ENCODE measurements around the gene ETV3L.

Gene ETV3L

DNA sequence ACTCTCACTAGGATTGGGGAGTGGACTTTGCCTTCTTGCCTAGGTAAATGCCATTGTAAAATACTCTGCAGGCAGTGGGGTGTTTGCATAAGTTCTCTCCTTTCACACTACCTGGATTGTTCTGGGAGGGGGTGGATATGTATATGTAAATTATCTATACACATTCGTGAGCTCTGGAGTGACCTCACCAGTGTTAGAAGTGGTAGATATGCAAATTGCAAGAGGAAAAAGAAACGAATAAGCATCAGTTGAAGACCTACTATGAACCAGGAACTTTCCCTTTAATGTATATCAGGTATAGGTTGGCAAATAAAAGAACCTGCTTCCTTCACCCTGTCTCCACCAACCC lies 52.6 kb downstream of the ETV3L start:
- DNase-seq: no peak
- peaks cover 4% of the 10 kb centered on the region for H3K9me3 ChIP-seq
- no peaks in the 10 kb centered on the region; the same call in 1 of the 2 replicates for H3K36me3 ChIP-seq
- no peak for TF ChIP-seq CTCF (IDR thresholded peaks at IDR 0.05; ENCODE audit: low read depth, low read length)
- H3K4me3 ChIP-seq (ENCODE audit: low read depth, low read length): no peak overlapping the region
- no peaks in the 10 kb centered on the region for H3K27me3 ChIP-seq
- H3K4me1 ChIP-seq: no peaks in the 10 kb centered on the region; the same call in none of the 2 replicates

- H3K36me3 ChIP-seq: no peaks in the 10 kb centered on the region; the same call in 1 of the 2 replicates
- peak; percentile 96 for DNase-seq
- H3K9me3 ChIP-seq: no peaks in the 10 kb centered on the region; the same call in 1 of the 2 replicates
- peak within 1 kb of the TSS; percentile 92 for H3K4me3 ChIP-seq (ENCODE audit: low read depth, low read length)
- no peak for TF ChIP-seq CTCF (IDR thresholded peaks at IDR 0.05; ENCODE audit: low read depth, low read length)
- H3K4me1 ChIP-seq: no peaks in the 10 kb centered on the region; the same call in none of the 2 replicates
- H3K27me3 ChIP-seq: no peaks in the 10 kb centered on the region
These were observed 54.1 kb downstream of the ETV3L start, which contains the start of gene ARHGEF11 for GRCh38 chr1:157045250-157046218. Gene ARHGEF11, minus strand, starts transcription at chr1:157045742. Its CDS starts 1,412 bp downstream, at chr1:157044330.

DNA sequence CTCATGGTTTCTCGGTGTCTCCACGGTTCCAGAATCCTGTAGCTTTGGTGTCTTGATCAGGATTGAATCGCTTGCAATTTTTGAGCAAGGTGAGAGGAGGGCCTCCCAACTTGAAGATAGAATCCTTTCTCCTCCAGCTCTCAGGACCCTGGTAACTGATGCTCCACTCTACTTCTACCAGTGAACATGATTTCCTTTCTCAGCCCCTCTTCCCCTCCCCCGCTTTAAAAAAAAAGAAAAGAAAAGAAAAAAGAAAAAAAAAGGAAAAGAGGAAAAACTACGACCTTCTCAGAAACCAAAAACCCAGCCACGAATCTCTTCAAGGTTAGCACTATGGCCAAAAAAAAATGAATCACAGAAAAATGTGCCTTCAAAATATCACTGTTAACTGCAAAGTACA lies 55.3 kb downstream of the ETV3L start:
- TF ChIP-seq CTCF (IDR thresholded peaks at IDR 0.05; ENCODE audit: low read depth, low read length): no peak
- Histone ChIP-seq H3K4me3 (ENCODE audit: low read depth, low read length) (peak overlapping the region; percentile 92), H3K4me1 (no peaks in the 10 kb centered on the region; the same call in none of the 2 replicates), H3K9me3 (no peaks in the 10 kb centered on the region; the same call in 1 of the 2 replicates), H3K27me3 (no peaks in the 10 kb centered on the region), H3K36me3 (no peaks in the 10 kb centered on the region; the same call in 1 of the 2 replicates)
- no peak for DNase-seq

- peak overlapping the region; percentile 92 for H3K4me3 ChIP-seq (ENCODE audit: low read depth, low read length)
- TF ChIP-seq CTCF (IDR thresholded peaks at IDR 0.05; ENCODE audit: low read depth, low read length): no peak
- H3K9me3 ChIP-seq: no peaks in the 10 kb centered on the region; the same call in 1 of the 2 replicates
- no peak for DNase-seq
- no peaks in the 10 kb centered on the region for H3K27me3 ChIP-seq
- H3K4me1 ChIP-seq: no peaks in the 10 kb centered on the region; the same call in none of the 2 replicates
- H3K36me3 ChIP-seq: no peaks in the 10 kb centered on the region; the same call in 1 of the 2 replicates
These were observed 55.9 kb downstream of the ETV3L start for GRCh38 chr1:157043685-157044084.

DNA sequence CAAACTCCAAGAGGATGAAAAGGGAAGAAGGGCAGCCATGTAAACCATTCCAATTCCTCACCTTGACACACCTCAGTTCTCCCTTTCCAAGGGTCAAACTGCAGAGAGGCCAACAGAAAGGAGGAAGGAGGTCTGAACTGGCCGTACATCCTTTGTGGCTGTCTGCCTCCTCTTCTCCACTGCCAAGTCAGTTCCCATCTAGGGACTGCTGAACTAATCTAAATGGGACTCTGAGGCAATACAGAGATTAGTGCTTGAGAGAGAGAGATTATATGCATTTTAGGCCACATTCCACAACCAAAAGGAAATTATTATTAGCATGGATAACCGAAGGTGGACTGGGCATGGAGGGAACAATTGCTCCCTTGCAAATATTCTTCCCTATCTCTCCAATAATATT lies 56.8 kb downstream of the ETV3L start:
- Histone ChIP-seq H3K27me3 (no peaks in the 10 kb centered on the region), H3K4me1 (no peaks in the 10 kb centered on the region; the same call in none of the 2 replicates), H3K9me3 (no peaks in the 10 kb centered on the region; the same call in 1 of the 2 replicates), H3K4me3 (ENCODE audit: low read depth, low read length) (peak overlapping the region; percentile 92; the same call in 1 of the 2 replicates), H3K36me3 (no peaks in the 10 kb centered on the region; the same call in 1 of the 2 replicates)
- DNase-seq: no peak
- TF ChIP-seq CTCF (IDR thresholded peaks at IDR 0.05; ENCODE audit: low read depth, low read length): no peak
